ENCODE data around the gene NT5DC4. TPM values are rescaled to one million over a fixed set of nuclear protein-coding genes. Genes with fewer than 3 reads are reported as not detected.

The NT5DC4 gene
- total and polyA plus RNA-seq, 4 donors, result 1.2 TPM; not detected in 3

DNA sequence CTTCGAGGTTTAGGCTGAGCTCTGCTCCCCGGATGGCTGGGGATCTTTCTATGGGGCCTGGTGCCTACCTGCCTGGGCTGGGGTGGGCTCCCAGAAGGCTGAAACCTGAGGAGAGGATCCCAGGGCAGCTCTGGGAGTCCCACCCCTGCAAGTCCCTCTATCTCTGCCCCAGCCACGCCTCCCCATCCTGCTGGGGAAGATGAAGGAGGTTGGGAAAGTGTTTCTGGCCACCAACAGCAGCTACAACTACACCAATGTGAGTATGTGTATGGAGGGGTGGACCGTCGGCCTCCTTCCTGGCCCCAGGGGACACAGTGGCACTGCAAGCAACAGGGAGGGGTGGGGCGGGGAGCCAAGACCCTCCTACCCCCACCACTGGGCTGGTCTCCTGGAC lies 2.7 kb downstream of the NT5DC4 start:
- no peak for TF ChIP-seq YY1 (IDR thresholded peaks at IDR 0.05)
- TF ChIP-seq RAD21 (IDR thresholded peaks at IDR 0.05), result no peak
- TF ChIP-seq, protein P1, sequence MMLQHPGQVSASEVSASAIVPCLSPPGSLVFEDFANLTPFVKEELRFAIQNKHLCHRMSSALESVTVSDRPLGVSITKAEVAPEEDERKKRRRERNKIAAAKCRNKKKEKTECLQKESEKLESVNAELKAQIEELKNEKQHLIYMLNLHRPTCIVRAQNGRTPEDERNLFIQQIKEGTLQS (IDR thresholded peaks at IDR 0.05), result no peak
- TF ChIP-seq HNF4G (IDR thresholded peaks at IDR 0.05), result no peak
- TF ChIP-seq, protein P2, sequence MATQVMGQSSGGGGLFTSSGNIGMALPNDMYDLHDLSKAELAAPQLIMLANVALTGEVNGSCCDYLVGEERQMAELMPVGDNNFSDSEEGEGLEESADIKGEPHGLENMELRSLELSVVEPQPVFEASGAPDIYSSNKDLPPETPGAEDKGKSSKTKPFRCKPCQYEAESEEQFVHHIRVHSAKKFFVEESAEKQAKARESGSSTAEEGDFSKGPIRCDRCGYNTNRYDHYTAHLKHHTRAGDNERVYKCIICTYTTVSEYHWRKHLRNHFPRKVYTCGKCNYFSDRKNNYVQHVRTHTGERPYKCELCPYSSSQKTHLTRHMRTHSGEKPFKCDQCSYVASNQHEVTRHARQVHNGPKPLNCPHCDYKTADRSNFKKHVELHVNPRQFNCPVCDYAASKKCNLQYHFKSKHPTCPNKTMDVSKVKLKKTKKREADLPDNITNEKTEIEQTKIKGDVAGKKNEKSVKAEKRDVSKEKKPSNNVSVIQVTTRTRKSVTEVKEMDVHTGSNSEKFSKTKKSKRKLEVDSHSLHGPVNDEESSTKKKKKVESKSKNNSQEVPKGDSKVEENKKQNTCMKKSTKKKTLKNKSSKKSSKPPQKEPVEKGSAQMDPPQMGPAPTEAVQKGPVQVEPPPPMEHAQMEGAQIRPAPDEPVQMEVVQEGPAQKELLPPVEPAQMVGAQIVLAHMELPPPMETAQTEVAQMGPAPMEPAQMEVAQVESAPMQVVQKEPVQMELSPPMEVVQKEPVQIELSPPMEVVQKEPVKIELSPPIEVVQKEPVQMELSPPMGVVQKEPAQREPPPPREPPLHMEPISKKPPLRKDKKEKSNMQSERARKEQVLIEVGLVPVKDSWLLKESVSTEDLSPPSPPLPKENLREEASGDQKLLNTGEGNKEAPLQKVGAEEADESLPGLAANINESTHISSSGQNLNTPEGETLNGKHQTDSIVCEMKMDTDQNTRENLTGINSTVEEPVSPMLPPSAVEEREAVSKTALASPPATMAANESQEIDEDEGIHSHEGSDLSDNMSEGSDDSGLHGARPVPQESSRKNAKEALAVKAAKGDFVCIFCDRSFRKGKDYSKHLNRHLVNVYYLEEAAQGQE (IDR thresholded peaks at IDR 0.05), result no peak
- TF ChIP-seq TAF1 (conservative IDR thresholded peaks at IDR 0.05), result no peak
- TF ChIP-seq FOXA1 (IDR thresholded peaks at IDR 0.05), result no peak
- no peak for TF ChIP-seq JUND (IDR thresholded peaks at IDR 0.05)
- TF ChIP-seq, protein P3, sequence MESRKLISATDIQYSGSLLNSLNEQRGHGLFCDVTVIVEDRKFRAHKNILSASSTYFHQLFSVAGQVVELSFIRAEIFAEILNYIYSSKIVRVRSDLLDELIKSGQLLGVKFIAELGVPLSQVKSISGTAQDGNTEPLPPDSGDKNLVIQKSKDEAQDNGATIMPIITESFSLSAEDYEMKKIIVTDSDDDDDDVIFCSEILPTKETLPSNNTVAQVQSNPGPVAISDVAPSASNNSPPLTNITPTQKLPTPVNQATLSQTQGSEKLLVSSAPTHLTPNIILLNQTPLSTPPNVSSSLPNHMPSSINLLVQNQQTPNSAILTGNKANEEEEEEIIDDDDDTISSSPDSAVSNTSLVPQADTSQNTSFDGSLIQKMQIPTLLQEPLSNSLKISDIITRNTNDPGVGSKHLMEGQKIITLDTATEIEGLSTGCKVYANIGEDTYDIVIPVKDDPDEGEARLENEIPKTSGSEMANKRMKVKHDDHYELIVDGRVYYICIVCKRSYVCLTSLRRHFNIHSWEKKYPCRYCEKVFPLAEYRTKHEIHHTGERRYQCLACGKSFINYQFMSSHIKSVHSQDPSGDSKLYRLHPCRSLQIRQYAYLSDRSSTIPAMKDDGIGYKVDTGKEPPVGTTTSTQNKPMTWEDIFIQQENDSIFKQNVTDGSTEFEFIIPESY (IDR thresholded peaks at IDR 0.05), result no peak
- TF ChIP-seq NR2F2 (IDR thresholded peaks at IDR 0.05), result no peak
- no peak for TF ChIP-seq GABPA (IDR thresholded peaks at IDR 0.05 in 1 of 2, conservative IDR thresholded peaks at IDR 0.05 in 1 of 2)
- TF ChIP-seq, protein P4, sequence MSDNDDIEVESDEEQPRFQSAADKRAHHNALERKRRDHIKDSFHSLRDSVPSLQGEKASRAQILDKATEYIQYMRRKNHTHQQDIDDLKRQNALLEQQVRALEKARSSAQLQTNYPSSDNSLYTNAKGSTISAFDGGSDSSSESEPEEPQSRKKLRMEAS (IDR thresholded peaks at IDR 0.05), result no peak
- H3K27me3 ChIP-seq (ENCODE audit: control insufficient read depth in 4 of 4, insufficient read depth in 4 of 4, low read length in 3 of 4), result no peaks in the 10 kb centered on the region
- no peak overlapping the region for H3K4me3 ChIP-seq (ENCODE audit: low read depth in 1 of 3, low read length in 3 of 3)
- no peak overlapping the region for H3K9ac ChIP-seq (ENCODE audit: low read depth in 1 of 2, low read length in 2 of 2)
- H3K9me3 ChIP-seq (ENCODE audit: control insufficient read depth in 4 of 4, low read length in 3 of 4), result no peaks in the 10 kb centered on the region
- H3K27ac ChIP-seq (ENCODE audit: low read depth in 1 of 2, low read length in 2 of 2), result no peak overlapping the region
- DNase-seq (ENCODE audit: low spot score), result no peak
- WGBS, result 94% methylated on average over 6 of the region's 6 CpGs
- no peaks in the 10 kb centered on the region for H3K36me3 ChIP-seq (ENCODE audit: control insufficient read depth in 4 of 4, insufficient read depth in 3 of 4, low read depth in 1 of 4, low read length in 3 of 4)
- peaks cover 0 to 2% (median 0%) of the 10 kb centered on the region in 4 donors for H3K4me1 ChIP-seq (ENCODE audit: control insufficient read depth in 4 of 4, insufficient read depth in 4 of 4, low read length in 3 of 4)

DNA sequence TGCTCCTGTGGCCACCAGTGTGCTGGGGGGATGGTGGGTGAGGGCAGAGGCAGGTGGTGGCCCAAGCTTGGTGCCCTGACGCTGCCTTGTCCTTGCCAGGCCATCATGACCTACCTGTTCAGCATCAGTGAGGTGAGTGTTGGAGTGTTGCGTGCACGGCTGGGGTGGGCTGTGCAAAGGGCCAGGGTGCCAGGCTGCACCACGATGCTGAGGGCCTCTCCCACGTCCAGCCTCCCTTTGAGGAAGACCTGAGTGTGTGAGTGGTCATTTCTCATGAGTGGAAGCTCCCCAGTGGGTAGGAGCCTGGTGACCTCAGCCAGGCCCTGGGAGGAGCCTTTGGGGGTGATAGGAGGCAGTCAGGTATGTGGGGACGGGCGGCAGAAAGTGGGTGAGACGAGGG lies 3.2 kb downstream of the NT5DC4 start:
- Histone ChIP-seq H3K9me3 (ENCODE audit: control insufficient read depth in 4 of 4, low read length in 3 of 4) (no peaks in the 10 kb centered on the region), H3K27me3 (ENCODE audit: control insufficient read depth in 4 of 4, insufficient read depth in 4 of 4, low read length in 3 of 4) (no peaks in the 10 kb centered on the region), H3K27ac (ENCODE audit: low read depth in 1 of 2, low read length in 2 of 2) (no peak overlapping the region), H3K4me3 (ENCODE audit: low read depth in 1 of 3, low read length in 3 of 3) (no peak overlapping the region), H3K4me1 (ENCODE audit: control insufficient read depth in 4 of 4, insufficient read depth in 4 of 4, low read length in 3 of 4) (peaks cover 0 to 2% (median 0%) of the 10 kb centered on the region in 4 donors), H3K9ac (ENCODE audit: low read depth in 1 of 2, low read length in 2 of 2) (no peak overlapping the region), H3K36me3 (ENCODE audit: control insufficient read depth in 4 of 4, insufficient read depth in 3 of 4, low read depth in 1 of 4, low read length in 3 of 4) (no peaks in the 10 kb centered on the region)
- DNase-seq (ENCODE audit: low spot score), result no peak
- TF ChIP-seq, protein P3 (IDR thresholded peaks at IDR 0.05), result no peak
- no peak for TF ChIP-seq RXRA (IDR thresholded peaks at IDR 0.05)
- no peak for TF ChIP-seq SP1 (IDR thresholded peaks at IDR 0.05)
- TF ChIP-seq FOXA1 (IDR thresholded peaks at IDR 0.05), result no peak
- TF ChIP-seq GABPA (IDR thresholded peaks at IDR 0.05 in 1 of 2, conservative IDR thresholded peaks at IDR 0.05 in 1 of 2), result no peak
- TF ChIP-seq YY1 (IDR thresholded peaks at IDR 0.05), result no peak
- TF ChIP-seq, protein P5, sequence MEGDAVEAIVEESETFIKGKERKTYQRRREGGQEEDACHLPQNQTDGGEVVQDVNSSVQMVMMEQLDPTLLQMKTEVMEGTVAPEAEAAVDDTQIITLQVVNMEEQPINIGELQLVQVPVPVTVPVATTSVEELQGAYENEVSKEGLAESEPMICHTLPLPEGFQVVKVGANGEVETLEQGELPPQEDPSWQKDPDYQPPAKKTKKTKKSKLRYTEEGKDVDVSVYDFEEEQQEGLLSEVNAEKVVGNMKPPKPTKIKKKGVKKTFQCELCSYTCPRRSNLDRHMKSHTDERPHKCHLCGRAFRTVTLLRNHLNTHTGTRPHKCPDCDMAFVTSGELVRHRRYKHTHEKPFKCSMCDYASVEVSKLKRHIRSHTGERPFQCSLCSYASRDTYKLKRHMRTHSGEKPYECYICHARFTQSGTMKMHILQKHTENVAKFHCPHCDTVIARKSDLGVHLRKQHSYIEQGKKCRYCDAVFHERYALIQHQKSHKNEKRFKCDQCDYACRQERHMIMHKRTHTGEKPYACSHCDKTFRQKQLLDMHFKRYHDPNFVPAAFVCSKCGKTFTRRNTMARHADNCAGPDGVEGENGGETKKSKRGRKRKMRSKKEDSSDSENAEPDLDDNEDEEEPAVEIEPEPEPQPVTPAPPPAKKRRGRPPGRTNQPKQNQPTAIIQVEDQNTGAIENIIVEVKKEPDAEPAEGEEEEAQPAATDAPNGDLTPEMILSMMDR (IDR thresholded peaks at IDR 0.05; ENCODE audit: low read depth, low read length, missing input control), result no peak
- TF ChIP-seq, protein P1 (IDR thresholded peaks at IDR 0.05), result no peak
- TF ChIP-seq RAD21 (IDR thresholded peaks at IDR 0.05), result no peak
- TF ChIP-seq FOXA2 (IDR thresholded peaks at IDR 0.05), result no peak
- TF ChIP-seq, protein P2 (IDR thresholded peaks at IDR 0.05), result no peak
- TF ChIP-seq NR2F2 (IDR thresholded peaks at IDR 0.05), result no peak
- no peak for TF ChIP-seq EGR1 (IDR thresholded peaks at IDR 0.05; ENCODE audit: low read depth in 2 of 2)
- WGBS, result 97% methylated on average over 8 of the region's 8 CpGs
